DND-41 (cell line): Measurements from ENCODE around the gene RTN1.

Experiments
- ATAC-seq: fragments of 200-7000 bp; cut with Tn5 transposase; 3 replicates; pipeline ENCODE4 v1.9.1; 2021; ENCODE audit warnings: low read depth; ENCODE audit not compliant: insufficient read depth
- DNase-seq: peaks from one replicate; pipeline ENCODE4 v3.0.0-alpha.2; 2020
- H2AFZ ChIP-seq: 2 replicates; pipeline ENCODE4 v1.6.0; 2012; ENCODE audit warnings: low read depth, low read length
- H3K27ac ChIP-seq: 2 replicates; pipeline ENCODE4 v1.5.1; 2012; ENCODE audit warnings: low read length, inconsistent platforms
- H3K27me3 ChIP-seq: fragments of 200-600 bp; sonication (generic); 2 replicates; pipeline ENCODE4 v1.6.0; 2012; ENCODE audit warnings: low read length, mild to moderate bottlenecking, inconsistent platforms; ENCODE audit not compliant: insufficient read depth, poor library complexity
- H3K36me3 ChIP-seq: 2 replicates; pipeline ENCODE4 v1.5.1; 2012; ENCODE audit warnings: low read length, inconsistent platforms; ENCODE audit not compliant: insufficient read depth
- H3K4me1 ChIP-seq: 2 replicates; pipeline ENCODE4 v1.5.1; 2012; ENCODE audit warnings: mild to moderate bottlenecking, low read length; ENCODE audit not compliant: insufficient read depth
- H3K4me2 ChIP-seq: 2 replicates; pipeline ENCODE4 v1.6.0; 2012; ENCODE audit warnings: mild to moderate bottlenecking, moderate library complexity, low read length, inconsistent platforms; ENCODE audit not compliant: insufficient read depth
- H3K4me3 ChIP-seq, 2 experiments: fragments of 200-600 bp in 1 of 2; shearing (Covaris generic) in 1 of 2; 2 replicates each; pipeline ENCODE4 v1.5.1; 2012 to 2016; ENCODE audit warnings: inconsistent platforms in 2 of 2, low read length in 2 of 2, mild to moderate bottlenecking in 2 of 2, low read depth in 1 of 2, moderate library complexity in 1 of 2
- H3K79me2 ChIP-seq: 2 replicates; pipeline ENCODE4 v1.6.0; 2012; ENCODE audit warnings: low read length, inconsistent platforms; ENCODE audit not compliant: insufficient read depth
- H3K9ac ChIP-seq: 2 replicates; pipeline ENCODE4 v1.6.0; 2012; ENCODE audit warnings: low read depth, mild to moderate bottlenecking, inconsistent platforms, low read length, moderate library complexity
- H3K9me3 ChIP-seq: 2 replicates; pipeline ENCODE4 v1.5.1; 2012; ENCODE audit warnings: low read length, moderate library complexity, mild to moderate bottlenecking, inconsistent platforms; ENCODE audit not compliant: insufficient read depth, severe bottlenecking
- H4K20me1 ChIP-seq: 2 replicates; pipeline ENCODE4 v1.6.0; 2012; ENCODE audit warnings: low read length; ENCODE audit not compliant: insufficient read depth
- CTCF ChIP-seq: IDR thresholded peaks from 2 replicates; pipeline ENCODE4 v1.5.1; 2012; ENCODE audit warnings: borderline replicate concordance, low read length, moderate library complexity, mild to moderate bottlenecking; ENCODE audit not compliant: poor library complexity, severe bottlenecking; ENCODE audit errors: extremely low read depth
- EZH2 ChIP-seq: IDR thresholded peaks from 3 replicates; pipeline ENCODE4 v1.6.1; 2012; ENCODE audit warnings: borderline replicate concordance, low read depth, mild to moderate bottlenecking, moderate library complexity, low read length, inconsistent platforms; ENCODE audit not compliant: severe bottlenecking

The RTN1 gene

DNA sequence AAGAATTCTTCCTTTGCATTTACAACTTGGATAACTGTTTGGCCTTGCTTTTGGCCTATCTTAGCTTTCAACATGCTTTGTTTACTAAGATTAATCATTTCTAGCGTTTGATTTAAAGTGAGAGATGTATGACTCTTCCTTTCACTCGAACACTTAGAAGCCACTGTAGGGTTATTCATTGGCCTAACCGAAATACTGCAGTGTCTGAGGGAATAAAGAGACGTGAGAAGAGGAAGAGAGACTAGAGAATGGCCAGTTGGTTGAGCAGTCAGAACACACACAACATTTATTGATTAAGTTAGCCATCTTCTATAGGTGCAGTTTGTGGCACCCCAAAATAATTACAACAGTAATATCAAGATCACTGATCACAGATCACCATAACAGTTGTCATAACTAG lies 231.7 kb downstream of the RTN1 start:
- Histone ChIP-seq H2AFZ (no peak overlapping the region), H3K4me1 (no peaks in the 10 kb centered on the region), H3K4me2 (no peak overlapping the region), H3K9me3 (peaks cover 6% of the 10 kb centered on the region), H4K20me1 (no peaks in the 10 kb centered on the region), H3K79me2 (no peaks in the 10 kb centered on the region), H3K27ac (no peak overlapping the region), H3K4me3 (no peak overlapping the region), H3K36me3 (no peaks in the 10 kb centered on the region), H3K27me3 (no peaks in the 10 kb centered on the region), H3K9ac (no peak overlapping the region)
- no peak for DNase-seq
- ATAC-seq = no peak
- no peak for TF ChIP-seq EZH2
- TF ChIP-seq CTCF = no peak

DNA sequence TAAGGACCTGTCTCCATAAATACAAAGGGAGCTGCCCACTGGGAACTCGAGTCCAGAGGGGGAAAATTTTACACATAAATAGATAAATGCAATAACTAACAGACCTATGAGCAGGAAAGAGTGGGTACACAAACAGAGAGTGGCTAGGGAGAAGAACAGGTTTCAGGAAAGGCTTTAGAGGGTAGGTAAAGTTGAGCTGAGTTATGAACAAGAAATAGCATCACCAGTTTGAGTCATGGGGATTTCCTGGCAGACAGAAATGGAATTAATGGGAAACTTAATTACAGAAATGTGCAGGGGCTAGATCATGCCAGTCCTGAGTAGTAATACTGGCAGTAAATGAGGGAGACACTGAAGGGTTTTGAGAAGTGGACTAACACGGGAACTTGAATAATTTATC lies 236.0 kb downstream of the RTN1 start:
- no peak overlapping the region for H3K4me2 ChIP-seq
- DNase-seq = no peak
- H4K20me1 ChIP-seq = no peaks in the 10 kb centered on the region
- H3K9ac ChIP-seq = no peak overlapping the region
- H3K4me1 ChIP-seq = no peaks in the 10 kb centered on the region
- no peak overlapping the region for H2AFZ ChIP-seq
- H3K27ac ChIP-seq = no peak overlapping the region
- TF ChIP-seq EZH2 (no peak), CTCF (no peak)
- no peaks in the 10 kb centered on the region for H3K9me3 ChIP-seq
- no peaks in the 10 kb centered on the region for H3K36me3 ChIP-seq
- ATAC-seq = no peak
- no peaks in the 10 kb centered on the region for H3K27me3 ChIP-seq
- no peak overlapping the region for H3K4me3 ChIP-seq
- no peaks in the 10 kb centered on the region for H3K79me2 ChIP-seq

DNA sequence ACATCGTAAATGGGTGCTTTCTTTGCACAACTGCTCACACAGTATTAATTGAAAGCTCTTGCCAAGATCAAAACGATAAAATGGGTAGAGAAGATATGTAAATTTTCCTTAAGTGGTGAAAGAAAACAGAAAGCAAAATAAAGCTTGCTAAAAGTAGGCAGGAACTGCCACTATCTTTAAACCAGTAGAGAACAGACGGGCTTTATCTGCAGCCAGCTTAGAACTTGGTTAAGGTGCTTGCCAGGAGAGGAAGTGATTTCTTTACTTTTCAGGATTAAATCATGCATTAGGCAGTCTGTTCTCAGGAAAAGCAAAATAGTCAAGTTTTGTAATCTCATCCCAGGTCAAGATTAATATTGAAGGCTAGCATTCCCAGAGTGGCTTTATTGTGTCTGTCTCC lies 237.1 kb downstream of the RTN1 start:
- H3K4me3 ChIP-seq = no peak overlapping the region
- no peaks in the 10 kb centered on the region for H3K4me1 ChIP-seq
- H3K27ac ChIP-seq = no peak overlapping the region
- no peak overlapping the region for H3K4me2 ChIP-seq
- H3K27me3 ChIP-seq = no peaks in the 10 kb centered on the region
- no peaks in the 10 kb centered on the region for H3K79me2 ChIP-seq
- no peaks in the 10 kb centered on the region for H3K9me3 ChIP-seq
- ATAC-seq (no peak), DNase-seq (no peak)
- TF ChIP-seq EZH2 (no peak), CTCF (no peak)
- no peaks in the 10 kb centered on the region for H3K36me3 ChIP-seq
- no peaks in the 10 kb centered on the region for H4K20me1 ChIP-seq
- no peak overlapping the region for H2AFZ ChIP-seq
- H3K9ac ChIP-seq = no peak overlapping the region

GRCh38 chr14:59632381-59632780 lies 238.2 kb downstream of the RTN1 start:
- ATAC-seq = no peak
- H3K9ac ChIP-seq = no peak overlapping the region
- H3K27me3 ChIP-seq = no peaks in the 10 kb centered on the region
- H3K4me2 ChIP-seq = no peak overlapping the region
- no peaks in the 10 kb centered on the region for H3K79me2 ChIP-seq
- DNase-seq = peak; percentile 8
- no peaks in the 10 kb centered on the region for H3K4me1 ChIP-seq
- TF ChIP-seq EZH2 (no peak), CTCF (peak; percentile 60)
- H3K9me3 ChIP-seq = no peaks in the 10 kb centered on the region
- H3K4me3 ChIP-seq = no peak overlapping the region
- H3K36me3 ChIP-seq = no peaks in the 10 kb centered on the region
- no peaks in the 10 kb centered on the region for H4K20me1 ChIP-seq
- H2AFZ ChIP-seq = no peak overlapping the region
- no peak overlapping the region for H3K27ac ChIP-seq
